C4-2B (cell line): ENCODE data around the gene COL23A1.

Experiments
- H3K27ac ChIP-seq: fragments of 450-650 bp; 2 replicates; pipeline ENCODE4 v1.5.1; 2017
- CTCF ChIP-seq: fragments of 450-650 bp; conservative IDR thresholded peaks from 2 replicates; pipeline ENCODE4 v1.5.1; 2017; ENCODE audit warnings: mild to moderate bottlenecking
- ZFX ChIP-seq: fragments of 450-650 bp; IDR thresholded peaks from 2 replicates; pipeline ENCODE4 v1.6.1; 2017

The COL23A1 gene

GRCh38 chr5:178211095-178212048 lies 378.8 kb downstream of the COL23A1 start:
- 0 out of 2 replicates have a peak overlapping the region, but pooled peaks have one; percentile 1 for H3K27ac ChIP-seq
- TF ChIP-seq ZFX (no peak), CTCF (no peak)

- TF ChIP-seq CTCF (no peak), ZFX (no peak)
- H3K27ac ChIP-seq = no peak overlapping the region
Measured at GRCh38 chr5:178210686-178211085, 379.5 kb downstream of the COL23A1 start.

DNA sequence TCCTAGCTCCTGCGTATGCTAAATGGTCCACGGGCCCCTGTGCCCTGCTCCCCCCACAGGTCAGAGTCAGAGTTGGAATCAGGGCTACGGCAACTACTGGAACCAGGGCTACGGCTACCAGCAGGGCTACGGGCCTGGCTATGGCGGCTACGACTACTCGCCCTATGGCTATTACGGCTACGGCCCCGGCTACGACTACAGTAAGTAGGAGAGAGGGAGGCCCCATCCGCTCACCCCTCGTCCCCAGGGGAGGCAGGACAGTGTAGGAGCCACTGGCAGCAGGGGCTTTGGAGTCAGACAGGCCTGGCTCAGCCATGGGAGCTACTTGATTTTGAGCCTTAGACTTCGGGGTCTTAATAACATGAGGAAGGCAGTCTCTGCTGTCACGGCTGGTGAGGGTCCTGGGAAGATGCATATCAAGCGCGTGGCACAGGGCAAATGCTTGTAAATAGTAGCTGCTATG lies 380.1 kb downstream of the COL23A1 start:
- H3K27ac ChIP-seq = 0 out of 2 replicates have a peak overlapping the region, but pooled peaks have one; percentile 1
- TF ChIP-seq CTCF = no peak
- TF ChIP-seq ZFX = no peak

- H3K27ac ChIP-seq = 0 out of 2 replicates have a peak overlapping the region, but pooled peaks have one; percentile 1
- TF ChIP-seq ZFX = no peak
- TF ChIP-seq CTCF = no peak
Measured at GRCh38 chr5:178209334-178210072, 380.7 kb downstream of the COL23A1 start.

DNA sequence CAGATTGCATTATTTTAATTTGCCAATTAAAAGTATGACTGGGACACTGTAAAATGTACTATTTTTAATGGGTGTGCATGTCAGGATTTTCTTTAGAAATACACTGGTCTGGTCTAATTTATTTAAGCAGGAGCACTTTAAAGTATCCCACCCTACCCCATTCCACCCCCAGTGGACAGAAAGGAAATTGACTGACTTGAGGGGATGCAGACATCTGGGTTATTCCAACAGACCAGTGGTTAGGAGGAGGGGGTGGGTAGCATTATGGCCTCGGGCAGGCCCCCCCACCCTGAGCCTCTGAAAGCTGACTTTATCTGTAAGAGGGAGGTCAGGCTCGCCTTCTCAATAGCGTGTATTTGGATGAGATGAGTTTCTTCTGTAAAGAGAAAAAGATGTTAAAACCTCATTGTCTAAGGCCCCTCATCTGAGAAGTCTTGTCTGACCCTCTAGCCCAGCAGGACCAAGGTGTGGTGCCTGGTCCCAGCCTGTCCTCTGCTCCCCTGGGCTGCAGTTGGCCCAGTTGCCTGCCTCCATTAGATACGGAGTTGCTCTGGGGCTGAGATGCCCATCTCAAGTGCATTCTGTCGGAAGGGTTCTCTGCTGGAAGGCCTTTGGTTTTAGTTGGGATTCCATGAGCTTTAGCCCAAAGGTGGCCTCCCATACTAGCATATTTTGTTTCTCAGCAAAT lies 381.5 kb downstream of the COL23A1 start:
- no peak overlapping the region for H3K27ac ChIP-seq
- TF ChIP-seq ZFX (no peak), CTCF (no peak; the same call in 1 of the 2 replicates)

DNA sequence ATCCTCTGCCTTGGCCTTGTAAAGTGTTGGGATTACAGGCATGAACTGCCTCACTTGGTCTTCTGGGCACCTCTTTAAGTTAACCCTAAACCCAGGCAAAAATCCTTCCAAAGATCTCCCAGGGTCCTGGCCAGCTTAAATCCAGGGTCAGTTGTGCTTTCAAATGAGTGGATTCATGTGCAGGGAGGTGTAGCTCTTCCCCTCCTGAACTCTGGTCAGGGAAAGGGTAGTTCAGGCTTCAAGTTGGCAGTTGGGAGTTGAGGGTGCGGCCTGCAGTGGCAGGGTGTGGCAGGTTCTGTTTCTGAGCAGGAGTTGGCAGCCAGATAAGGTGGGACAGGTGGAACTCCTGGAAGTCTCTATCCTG lies 382.3 kb downstream of the COL23A1 start:
- no peak for TF ChIP-seq ZFX
- TF ChIP-seq CTCF = no peak
- H3K27ac ChIP-seq = 0 out of 2 replicates have a peak overlapping the region, but pooled peaks have one; percentile 1
